Posterior cingulate gyrus (tissue), 11 donors: Measurements from ENCODE around the gene BAZ2B.
A peak's percentile ranks its signal among the peaks of the same experiment; 100 is the strongest.

ENCODE experiments used
- DNase-seq, 10 donors: peaks; one replicate each; pipeline versions ENCODE4 v3.0.0 to v3.0.0-alpha.2; 2020 to 2021; ENCODE audit warnings: mixed read lengths in 3 of 10
- intact Hi-C: fragments of 100-400 bp; cut with DNase I; formaldehyde crosslinking; loops from one replicate; pipeline ENCODE4 v1.15.1; 2023

BAZ2B gene

GRCh38 chr2:159476329-159476728 lies 140.0 kb downstream of the BAZ2B start:
- intact Hi-C loops, result no loop called here
- no peak for DNase-seq

- intact Hi-C loops, result no loop called here
- DNase-seq, result peak in 1 of 10 donors; percentile 39
Observed at GRCh38 chr2:159475793-159476192, 140.6 kb downstream of the BAZ2B start.

DNA sequence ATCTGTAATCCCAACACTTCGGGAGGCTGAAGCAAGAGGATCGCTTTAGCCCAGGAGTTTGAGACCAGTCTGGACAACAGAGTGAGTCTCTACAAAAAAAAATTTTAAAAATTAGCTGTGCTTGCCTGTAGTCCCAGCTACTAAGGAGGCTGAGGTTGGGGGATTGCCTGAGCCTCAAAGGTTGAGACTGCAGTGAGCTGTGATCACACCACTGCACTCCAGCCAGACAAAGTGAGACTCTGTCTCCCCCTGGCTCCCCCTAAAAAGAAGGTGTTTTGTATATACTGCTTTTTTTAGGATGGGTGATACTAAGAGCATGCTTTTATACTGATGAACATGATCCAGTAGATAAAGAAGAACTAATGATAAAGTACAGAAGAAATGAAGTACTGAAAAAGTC lies 145.0 kb downstream of the BAZ2B start:
- DNase-seq, result no peak
- intact Hi-C loops, result no loop called here

- intact Hi-C loops, result no loop called here
- DNase-seq, result no peak
Observed at GRCh38 chr2:159468257-159468656, 148.1 kb downstream of the BAZ2B start.

- intact Hi-C loops, result no loop called here
- DNase-seq, result no peak
Observed at GRCh38 chr2:159462961-159463360, 153.4 kb downstream of the BAZ2B start.

DNA sequence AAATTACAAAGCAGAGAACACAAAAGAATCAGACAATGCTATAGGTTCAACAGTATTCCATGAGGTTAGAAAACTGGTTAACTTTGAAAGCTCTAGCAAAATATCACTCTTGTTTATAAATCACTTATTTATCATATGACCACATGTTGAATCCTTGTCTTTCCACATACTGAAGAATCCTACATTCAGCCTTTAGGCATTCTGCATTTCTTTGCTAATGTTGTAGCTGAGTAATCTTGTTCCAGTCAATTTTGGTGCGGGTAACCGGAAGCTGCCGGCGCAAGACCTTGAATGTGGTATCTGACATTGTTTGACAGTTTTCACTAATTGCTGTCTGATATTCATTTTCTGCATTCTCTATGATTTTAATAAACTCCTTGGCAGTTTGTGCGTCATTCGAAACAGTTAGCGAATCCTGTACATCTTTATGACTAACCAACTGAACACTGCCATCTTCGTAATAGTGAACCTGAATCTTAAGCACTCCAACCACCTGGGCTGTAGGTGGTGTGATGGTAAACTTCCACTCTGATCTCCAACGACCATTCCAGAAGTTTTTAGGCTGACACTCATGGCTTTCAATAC lies 154.1 kb downstream of the BAZ2B start:
- intact Hi-C loops, result no loop called here
- no peak for DNase-seq

DNA sequence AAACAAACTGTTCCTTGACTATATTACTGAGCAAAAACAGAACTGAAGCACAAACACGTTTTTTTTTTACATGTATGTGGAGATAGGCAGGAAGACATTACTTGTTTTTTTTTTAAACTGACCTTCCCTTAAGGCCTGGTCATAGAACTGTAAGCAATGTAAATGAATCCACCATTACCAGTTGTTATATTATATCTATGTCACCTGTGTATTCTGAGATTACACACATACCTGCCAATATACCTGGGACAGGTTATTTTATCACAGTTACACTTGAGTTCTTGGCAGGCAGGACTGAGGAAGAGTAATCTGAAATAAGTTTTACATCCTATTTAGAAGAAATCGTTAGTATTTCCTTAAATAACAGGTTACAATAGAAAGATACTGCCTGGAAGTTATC lies 155.3 kb downstream of the BAZ2B start:
- intact Hi-C loops, result no loop called here

DNA sequence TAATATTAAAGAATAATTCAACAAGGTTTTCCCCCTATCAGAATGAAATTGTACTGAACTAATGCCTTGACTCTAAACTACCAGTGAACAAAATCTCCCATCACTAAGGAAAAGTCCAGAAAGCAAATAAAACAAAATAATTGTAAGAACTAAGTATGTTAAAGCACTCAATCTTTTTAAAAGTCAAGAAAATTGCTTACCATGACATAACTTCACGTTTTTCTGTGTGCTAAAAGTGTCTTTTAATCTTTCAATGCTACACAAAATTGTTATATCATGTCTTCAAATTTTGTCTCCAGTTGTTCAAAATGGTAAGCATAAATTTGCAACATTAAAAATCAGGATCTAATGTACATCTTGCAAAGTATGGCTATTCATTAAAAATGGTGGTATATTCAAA lies 156.1 kb downstream of the BAZ2B start:
- no peak for DNase-seq
- intact Hi-C loops, result no loop called here

More for the DNA sequence above, 155.3 kb downstream of the BAZ2B start:
- no peak for DNase-seq

GRCh38 chr2:159459279-159459678 lies 157.1 kb downstream of the BAZ2B start:
- intact Hi-C loops, result no loop called here
- DNase-seq, result no peak

DNA sequence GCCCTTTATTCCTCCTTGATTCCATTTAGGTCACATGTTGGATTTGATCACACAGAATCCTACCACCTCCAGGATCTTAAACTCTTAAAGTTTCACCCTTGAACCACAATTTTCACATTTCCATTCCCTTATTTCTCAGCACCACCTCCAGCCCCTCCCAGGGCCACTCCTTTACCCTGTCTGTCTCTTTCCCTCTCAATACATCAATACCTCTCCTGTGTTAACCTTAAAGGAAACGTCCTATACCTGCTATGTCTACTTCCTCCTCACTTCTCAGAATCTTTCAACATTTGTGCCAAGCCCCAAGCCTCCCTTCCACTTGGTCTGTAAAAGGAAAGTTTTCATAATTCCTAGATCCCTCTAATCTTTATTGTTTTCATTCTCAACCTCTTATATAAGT lies 158.8 kb downstream of the BAZ2B start:
- intact Hi-C loops, result no loop called here
- DNase-seq, result no peak

DNA sequence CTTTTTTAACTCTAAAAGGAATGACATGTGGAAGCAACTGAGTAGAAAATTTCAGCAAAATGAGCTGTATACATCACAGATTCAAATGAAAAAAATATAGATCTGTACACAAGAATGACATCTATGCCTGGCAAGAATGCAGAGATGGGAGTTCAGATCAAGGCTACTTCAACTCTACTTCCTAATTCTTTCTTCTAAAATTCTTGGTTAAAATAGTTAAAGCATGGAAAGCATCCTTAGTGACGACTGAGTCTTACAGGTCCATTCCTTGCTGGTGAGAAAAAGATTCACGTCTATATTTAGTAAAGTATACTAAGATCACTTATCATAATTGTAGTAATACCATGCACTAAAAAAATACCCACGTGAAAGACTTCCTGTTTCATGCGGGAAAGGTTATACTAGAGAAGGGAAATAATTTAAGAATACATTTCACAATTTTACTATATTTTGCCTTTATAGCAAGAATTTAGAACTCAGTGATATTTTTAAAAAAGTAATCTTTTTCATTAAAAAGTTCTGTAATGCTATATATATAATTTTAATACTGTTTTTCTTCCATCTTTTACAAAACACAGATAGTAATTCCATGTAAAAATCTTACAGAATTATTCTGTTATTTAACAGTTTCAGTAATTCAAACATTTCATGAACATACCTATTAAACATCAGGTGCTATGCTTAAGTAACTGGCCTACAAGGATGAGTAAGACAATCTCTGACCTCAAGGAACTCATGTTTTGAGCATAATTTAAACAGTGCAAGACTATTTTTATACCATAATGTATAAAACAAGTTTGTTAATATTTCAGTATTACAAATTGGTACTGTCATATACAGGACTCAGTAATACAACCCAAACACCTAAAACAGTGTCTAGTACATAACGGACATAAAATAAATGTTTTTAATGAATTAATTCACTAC lies 159.6 kb downstream of the BAZ2B start:
- no peak for DNase-seq
- intact Hi-C loops, result no loop called here

- no peak for DNase-seq
- intact Hi-C loops, result no loop called here
Observed at GRCh38 chr2:159455330-159455918, 160.9 kb downstream of the BAZ2B start.

DNA sequence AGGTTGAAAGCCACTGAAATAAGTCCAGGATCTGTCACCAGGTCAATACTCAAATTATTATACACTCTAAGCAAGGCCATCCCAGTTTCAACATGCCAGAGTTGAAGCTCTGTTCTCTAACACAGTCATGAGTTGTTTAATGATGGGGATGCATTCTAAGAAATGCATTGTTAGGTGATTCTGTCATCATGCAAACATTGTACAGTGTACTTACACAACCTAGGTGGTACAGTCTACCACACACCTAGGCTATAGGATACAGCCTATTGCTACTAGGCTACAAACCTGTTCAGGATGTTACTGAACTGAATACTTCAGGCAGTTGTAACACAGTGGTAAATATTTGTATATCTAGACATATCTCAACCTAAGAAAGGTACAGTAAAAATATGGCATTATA lies 162.2 kb downstream of the BAZ2B start:
- intact Hi-C loops, result no loop called here

DNA sequence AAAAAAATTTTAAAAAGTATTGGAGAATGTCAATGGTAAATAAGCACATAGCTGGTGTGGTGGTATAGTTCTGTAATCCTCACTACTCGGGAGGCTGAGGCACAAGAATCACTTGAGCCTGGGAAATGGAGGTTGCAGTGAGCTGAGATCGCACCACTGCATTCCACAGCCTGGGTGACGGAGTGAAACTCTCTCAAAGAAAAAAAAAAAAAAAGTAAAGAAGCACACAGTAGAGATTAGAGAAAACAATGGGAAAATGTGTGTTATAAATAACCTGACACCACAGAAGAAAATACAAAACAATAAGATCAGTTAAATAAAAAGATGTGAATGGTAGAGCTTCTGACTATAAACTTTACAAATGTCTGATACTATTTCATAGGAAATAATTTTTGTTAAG lies 166.2 kb downstream of the BAZ2B start:
- no peak for DNase-seq
- intact Hi-C loops, result no loop called here

More for the DNA sequence above, 162.2 kb downstream of the BAZ2B start:
- DNase-seq, result no peak

GRCh38 chr2:159449504-159450124 lies 166.7 kb downstream of the BAZ2B start:
- no peak for DNase-seq

DNA sequence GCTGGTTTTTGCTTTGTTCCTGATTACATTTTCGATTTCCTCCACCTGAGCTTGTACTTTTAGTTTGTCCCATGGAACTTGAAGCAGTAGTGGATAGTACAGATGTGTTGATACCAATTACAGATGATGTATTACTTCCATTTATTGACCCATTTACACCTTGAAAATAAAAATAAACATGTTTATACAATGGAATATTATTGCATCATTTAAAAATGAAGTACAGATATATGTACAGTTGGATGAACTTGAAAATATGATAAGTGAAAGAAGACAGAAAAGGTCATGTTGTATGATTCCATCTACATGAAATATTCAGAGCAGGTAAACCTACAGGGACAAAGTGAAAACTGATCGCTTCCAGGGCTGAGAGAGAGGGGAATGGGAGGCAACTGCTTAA lies 169.5 kb downstream of the BAZ2B start:
- intact Hi-C loops, result no loop called here
- DNase-seq, result no peak

More at GRCh38 chr2:159449504-159450124, 166.7 kb downstream of the BAZ2B start:
- intact Hi-C loops, result no loop called here

- no peak for DNase-seq
- intact Hi-C loops, result no loop called here
Observed at GRCh38 chr2:159446201-159446600, 170.1 kb downstream of the BAZ2B start.

GRCh38 chr2:159445307-159445706 lies 171.0 kb downstream of the BAZ2B start:
- intact Hi-C loops, result no loop called here
- DNase-seq, result no peak

GRCh38 chr2:159444754-159445153 lies 171.6 kb downstream of the BAZ2B start:
- intact Hi-C loops, result no loop called here
- DNase-seq, result no peak

DNA sequence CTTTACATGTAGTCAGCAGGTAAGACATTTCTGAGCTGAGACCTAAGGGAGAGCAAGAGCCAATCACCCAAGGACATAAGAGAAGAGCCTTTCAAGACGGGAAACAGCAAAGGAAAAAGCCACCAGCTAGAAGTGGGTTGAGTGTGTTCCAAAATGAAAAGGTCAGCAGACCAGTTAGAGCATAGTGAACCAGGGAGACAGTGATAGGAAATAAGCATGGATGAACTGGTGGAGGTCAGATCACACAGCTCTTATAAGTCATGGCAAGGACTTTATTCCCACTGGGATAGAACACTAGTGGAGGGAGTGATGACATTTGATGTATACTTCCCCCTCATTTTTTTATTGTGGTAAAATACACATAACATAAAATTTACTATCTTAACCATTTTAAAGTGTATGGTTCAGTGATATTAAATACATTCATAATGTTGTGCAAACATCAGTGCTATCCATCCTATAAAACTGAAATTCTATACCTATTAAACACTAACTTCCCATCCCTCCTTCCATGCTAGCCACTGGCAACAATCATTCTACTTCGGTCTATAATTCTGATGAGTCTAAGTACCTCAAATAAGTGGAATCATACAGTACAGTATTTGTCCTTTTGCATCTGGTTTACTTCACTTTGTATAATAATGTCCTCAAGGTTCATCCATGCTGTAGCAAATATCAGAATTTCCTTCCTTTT lies 174.0 kb downstream of the BAZ2B start:
- DNase-seq, result no peak
- intact Hi-C loops, result no loop called here

GRCh38 chr2:159441182-159441581 lies 175.2 kb downstream of the BAZ2B start:
- intact Hi-C loops, result no loop called here
- no peak for DNase-seq
